Stimulated activated CD4-positive, alpha-beta T cell treated with anti-CD3 and anti-CD28 coated beads, Interleukin-1b, Interleukin-23, amount 100 ng/mL, for 24 hours (primary cell): ENCODE measurements around the gene SLC44A1.

Experiments
- DNase-seq, 4 experiments: peaks; one replicate each; pipeline ENCODE4 v3.0.0-alpha.2; 2020; ENCODE audit warnings: low read depth in 4 of 4, low spot score in 1 of 4

Gene SLC44A1

GRCh38 chr9:105269593-105269992 is 25.1 kb downstream of the SLC44A1 start:
- no peak for DNase-seq

- no peak for DNase-seq
Measured at GRCh38 chr9:105270711-105271110, 26.3 kb downstream of the SLC44A1 start.

GRCh38 chr9:105273731-105274130 is 29.3 kb downstream of the SLC44A1 start:
- no peak for DNase-seq

GRCh38 chr9:105275111-105275510 is 30.7 kb downstream of the SLC44A1 start:
- no peak for DNase-seq

- DNase-seq: no peak
Measured at GRCh38 chr9:105275938-105276337, 31.5 kb downstream of the SLC44A1 start.

- no peak for DNase-seq
Measured at GRCh38 chr9:105278751-105279150, 34.3 kb downstream of the SLC44A1 start.

GRCh38 chr9:105280691-105281090 is 36.2 kb downstream of the SLC44A1 start:
- no peak for DNase-seq

GRCh38 chr9:105281272-105281671 is 36.8 kb downstream of the SLC44A1 start:
- DNase-seq: no peak

- DNase-seq: no peak
Measured at GRCh38 chr9:105281926-105282325, 37.5 kb downstream of the SLC44A1 start.

- DNase-seq: no peak
Measured at GRCh38 chr9:105282870-105283621, 38.6 kb downstream of the SLC44A1 start.

GRCh38 chr9:105283795-105284194 is 39.3 kb downstream of the SLC44A1 start:
- DNase-seq: no peak

GRCh38 chr9:105284463-105284862 is 40.0 kb downstream of the SLC44A1 start:
- no peak for DNase-seq

- no peak for DNase-seq
Measured at GRCh38 chr9:105286098-105286497, 41.6 kb downstream of the SLC44A1 start.

- DNase-seq: no peak
Measured at GRCh38 chr9:105289305-105289704, 44.9 kb downstream of the SLC44A1 start.

GRCh38 chr9:105290418-105290817 is 46.0 kb downstream of the SLC44A1 start:
- DNase-seq: no peak

GRCh38 chr9:105290954-105291353 is 46.5 kb downstream of the SLC44A1 start:
- no peak for DNase-seq

- DNase-seq: no peak
Measured at GRCh38 chr9:105291422-105291859, 47.0 kb downstream of the SLC44A1 start.

GRCh38 chr9:105291938-105292337 is 47.5 kb downstream of the SLC44A1 start:
- no peak for DNase-seq

- DNase-seq: no peak
Measured at GRCh38 chr9:105293408-105293807, 49.0 kb downstream of the SLC44A1 start.

- DNase-seq: no peak
Measured at GRCh38 chr9:105295201-105295550, 50.7 kb downstream of the SLC44A1 start.

- DNase-seq: no peak
Measured at GRCh38 chr9:105295986-105296385, 51.5 kb downstream of the SLC44A1 start.

GRCh38 chr9:105296445-105296844 is 52.0 kb downstream of the SLC44A1 start:
- no peak for DNase-seq

GRCh38 chr9:105296877-105297287 is 52.4 kb downstream of the SLC44A1 start:
- no peak for DNase-seq
